Measurements from ENCODE around the gene PRAME.
"Not testable (repeated sequence)": the region's sequence is repeated elsewhere in the genome, so short reads cannot be mapped to it uniquely, and the experiment has no call there.

PRAME gene

GRCh38 chr22:22558972-22559603 lies at the start of gene PRAME:
Gene PRAME (minus strand): TSS chr22:22559265. CDS start chr22:22556832, 2,433 bp downstream.
- no peak for FAIRE-seq

DNA sequence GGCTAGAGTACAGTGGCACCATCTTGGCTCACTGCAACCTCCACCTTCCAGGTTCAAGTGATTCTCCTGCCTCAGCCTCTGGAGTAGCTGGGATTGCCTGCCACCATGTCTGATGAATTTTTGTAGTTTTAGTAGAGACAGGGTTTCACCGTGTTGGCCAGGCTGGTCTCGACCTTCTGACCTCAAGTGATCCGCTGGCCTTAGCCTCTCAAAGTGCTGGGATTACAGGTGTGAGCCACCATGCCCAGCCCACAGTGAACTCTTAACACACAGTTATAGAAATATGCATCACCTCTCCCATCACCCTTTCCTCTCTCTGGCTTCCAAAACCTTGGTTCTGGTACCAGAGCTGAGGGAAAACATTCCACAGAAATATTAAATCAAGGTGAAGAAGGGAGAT lies 49.0 kb upstream of the PRAME start:
- FAIRE-seq, result not testable (repeated sequence)

DNA sequence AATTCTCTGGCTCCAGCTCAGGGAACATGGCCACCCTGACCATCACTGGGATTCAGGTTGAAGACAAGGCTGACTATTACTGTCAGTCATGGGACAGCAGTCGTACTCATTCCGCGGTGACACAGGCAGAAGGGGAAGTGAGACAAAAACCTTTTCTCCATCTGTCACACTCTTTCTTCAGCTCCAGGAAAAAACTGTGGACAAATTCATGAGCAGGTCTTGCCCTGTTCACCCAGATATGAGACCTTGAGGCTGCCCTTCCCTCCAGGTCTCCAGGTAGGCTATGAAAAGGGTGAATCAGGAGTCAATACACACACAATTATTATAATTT lies 46.0 kb upstream of the PRAME start:
- FAIRE-seq, result no peak

GRCh38 chr22:22604326-22605073 lies 45.4 kb upstream of the PRAME start:
- no peak for FAIRE-seq

DNA sequence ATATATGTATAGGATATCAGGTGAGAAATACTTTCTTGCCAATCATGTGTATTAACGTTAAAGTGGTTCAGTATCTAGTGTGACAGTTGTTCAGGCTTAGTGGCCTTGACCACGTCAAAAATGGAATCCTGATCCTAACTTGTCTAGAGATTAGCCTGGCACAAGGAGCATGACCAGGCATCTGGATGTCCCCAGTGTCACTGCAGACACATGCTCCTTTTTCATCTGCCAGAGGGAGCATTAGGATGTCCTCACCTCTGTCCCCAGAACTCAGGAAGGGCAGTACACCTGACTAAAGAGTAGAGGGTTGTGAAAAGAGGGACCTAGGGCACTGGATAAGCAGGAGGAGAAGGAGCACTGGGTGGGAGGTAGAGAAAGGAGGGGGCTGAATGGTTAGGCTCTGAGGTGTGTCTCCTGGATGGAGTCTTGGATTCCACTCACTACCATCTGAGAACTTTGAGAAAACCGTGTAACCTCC lies 44.4 kb upstream of the PRAME start:
- no peak for FAIRE-seq

DNA sequence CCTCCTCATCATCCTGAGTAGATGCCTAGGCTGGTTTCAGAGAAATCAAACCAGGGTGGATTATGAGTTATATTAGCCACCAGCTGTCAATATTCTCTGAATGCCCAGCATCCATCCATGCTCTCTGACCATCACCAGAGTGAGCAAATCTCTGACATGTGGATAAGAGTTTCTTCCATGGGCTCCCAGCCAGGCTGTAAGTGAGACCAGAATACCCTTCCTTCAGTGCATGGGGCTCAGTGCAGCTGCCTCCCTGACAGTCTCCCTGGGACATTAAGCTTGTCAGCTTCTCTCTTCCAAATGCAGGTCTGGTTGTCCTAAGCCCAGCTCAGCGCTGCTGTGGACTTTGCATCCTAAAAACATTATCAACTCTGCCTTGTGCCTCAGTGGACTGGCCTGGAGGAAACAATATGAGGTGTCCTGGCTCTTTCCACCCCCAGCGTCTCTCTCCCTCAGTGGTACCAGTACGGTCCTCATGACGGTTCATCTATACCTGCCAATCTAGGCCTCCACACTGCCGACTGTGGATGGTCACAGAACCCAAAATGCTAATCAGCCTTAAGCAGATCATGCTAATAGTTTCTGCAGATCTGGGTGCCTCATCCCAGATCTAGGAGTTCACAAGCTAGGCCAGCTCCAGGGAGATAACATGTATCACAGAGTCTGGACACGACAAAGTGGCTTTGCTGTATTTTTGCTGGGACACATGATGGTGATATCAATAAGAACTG lies 41.6 kb upstream of the PRAME start:
- no peak for FAIRE-seq

DNA sequence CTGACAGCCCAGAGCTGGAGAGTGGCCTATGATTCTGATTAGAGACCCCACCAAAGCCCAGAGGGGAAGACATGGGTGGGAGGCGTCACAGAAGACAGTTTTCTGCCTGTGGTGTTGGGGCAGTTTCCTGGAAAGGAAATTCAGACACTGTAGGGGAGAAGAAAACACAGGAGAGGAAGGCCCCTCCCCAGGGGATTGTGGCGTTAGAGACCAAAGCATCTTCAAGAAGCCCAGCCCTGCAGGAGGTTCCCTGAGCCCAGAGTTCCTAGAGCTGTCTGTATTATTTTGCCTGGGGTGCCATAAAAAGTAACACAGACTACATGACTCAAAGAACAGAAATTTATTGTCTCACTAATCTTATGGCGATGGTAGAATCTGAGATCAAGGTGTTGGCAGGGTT lies 40.2 kb upstream of the PRAME start:
- FAIRE-seq, result no peak

GRCh38 chr22:22598144-22598543 lies 39.1 kb upstream of the PRAME start:
- FAIRE-seq, result no peak

GRCh38 chr22:22595001-22595835 lies 36.2 kb upstream of the PRAME start:
- FAIRE-seq, result no peak

DNA sequence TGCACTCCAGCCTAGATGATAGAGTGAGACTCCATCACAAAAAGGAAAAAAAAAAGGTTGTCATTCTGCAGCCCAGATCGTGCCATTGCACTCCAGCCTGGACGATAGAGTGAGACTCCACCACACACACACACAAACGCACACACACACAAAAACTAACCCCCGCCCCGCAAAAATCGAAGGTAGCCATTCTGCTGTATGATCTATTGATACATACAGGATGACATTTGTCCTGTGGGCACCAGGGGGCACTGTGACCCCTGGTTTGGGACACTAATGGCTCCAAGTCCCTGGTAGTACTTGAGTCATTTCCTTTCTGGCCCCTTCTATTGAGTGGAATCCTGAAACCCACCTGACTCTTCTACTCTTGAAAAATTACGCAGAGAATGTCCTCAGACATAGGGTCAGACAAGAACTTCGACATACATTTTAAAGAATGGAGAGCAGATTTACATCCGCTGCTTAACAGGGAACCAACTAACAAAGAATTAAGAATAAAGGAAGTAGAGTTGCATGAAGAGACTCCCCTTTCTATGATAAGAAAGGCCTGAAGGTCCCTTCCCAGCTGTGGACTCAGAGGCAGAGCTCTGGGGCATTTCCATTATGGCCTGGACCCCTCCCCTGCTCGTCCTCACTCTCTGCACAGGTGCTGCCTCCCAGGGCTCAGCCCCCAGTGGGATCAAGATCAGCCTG lies 35.0 kb upstream of the PRAME start:
- no peak for FAIRE-seq

DNA sequence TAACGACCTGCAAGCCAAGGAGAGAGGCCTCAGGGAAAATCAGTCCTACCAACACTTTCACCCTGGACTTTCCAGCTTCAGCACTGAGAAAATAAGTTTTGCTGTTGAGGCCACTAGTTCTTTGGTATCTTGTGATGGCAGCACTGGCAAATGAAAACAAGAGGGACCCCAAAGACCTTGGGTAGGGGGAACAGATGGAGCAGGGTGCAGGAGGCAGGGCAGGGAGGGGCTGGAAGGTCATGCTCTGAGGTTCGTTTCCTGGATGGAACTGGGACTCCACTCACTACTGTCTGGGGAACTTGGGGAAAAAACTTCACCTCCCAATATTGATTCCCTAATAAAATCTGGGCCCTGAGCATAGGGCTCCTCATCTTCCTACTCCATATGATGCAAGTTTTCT lies 34.2 kb upstream of the PRAME start:
- no peak for FAIRE-seq

GRCh38 chr22:22591348-22592299 lies 32.6 kb upstream of the PRAME start:
- FAIRE-seq, result no peak

GRCh38 chr22:22590136-22590891 lies 31.2 kb upstream of the PRAME start:
- FAIRE-seq, result no peak

DNA sequence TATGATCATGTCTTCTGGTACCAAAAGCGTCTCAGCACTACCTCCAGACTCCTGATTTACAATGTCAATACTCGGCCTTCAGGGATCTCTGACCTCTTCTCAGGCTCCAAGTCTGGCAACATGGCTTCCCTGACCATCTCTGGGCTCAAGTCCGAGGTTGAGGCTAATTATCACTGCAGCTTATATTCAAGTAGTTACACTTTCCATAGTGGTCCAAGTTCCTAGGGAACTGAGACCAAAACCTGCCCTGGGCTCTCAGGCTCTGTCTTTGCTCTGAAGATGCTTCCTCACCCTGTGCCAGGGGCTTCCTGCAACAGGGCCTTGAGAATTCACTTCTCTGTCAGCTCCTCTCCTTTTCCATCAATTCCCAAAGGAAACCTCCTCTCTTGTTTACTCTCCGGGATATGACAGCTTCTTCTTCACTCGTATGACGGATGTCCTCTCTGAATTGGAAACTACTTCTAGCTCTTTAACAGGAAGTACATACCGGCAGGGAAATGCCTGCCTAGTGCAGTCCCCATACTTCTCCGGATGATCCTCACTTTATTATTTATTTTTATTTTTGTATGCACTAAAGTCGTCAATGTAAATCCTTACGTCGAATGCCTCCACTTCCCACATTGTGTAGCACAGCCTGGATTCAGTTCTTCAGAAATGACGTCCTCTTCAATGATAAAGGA lies 29.6 kb upstream of the PRAME start:
- FAIRE-seq, result no peak

- FAIRE-seq, result no peak
These were observed 28.6 kb upstream of the PRAME start for GRCh38 chr22:22587577-22588188.

DNA sequence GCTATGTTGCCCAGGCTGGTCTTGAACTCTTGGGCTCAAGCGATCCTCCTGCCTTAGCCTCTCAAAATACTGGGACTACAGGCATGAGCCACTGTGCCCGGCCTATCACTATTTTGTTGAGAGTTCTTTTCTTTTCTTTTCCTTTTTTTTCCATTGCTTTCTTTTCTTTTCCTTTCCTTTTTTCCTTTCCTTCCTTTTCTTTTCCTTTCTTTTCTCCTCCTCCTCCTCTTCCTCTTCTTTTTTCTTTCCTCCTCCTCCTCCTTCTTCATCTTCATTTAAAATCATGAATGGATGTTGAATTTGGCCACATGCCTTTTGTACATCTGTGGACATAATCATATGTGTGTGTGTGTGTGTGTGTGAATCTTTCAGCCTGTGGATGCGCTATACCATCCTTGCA lies 25.7 kb upstream of the PRAME start:
- FAIRE-seq, result no peak

- no peak for FAIRE-seq
These were observed 24.0 kb upstream of the PRAME start for GRCh38 chr22:22583030-22583429.

- FAIRE-seq, result not testable (repeated sequence)
These were observed 22.5 kb upstream of the PRAME start for GRCh38 chr22:22581524-22581923.

DNA sequence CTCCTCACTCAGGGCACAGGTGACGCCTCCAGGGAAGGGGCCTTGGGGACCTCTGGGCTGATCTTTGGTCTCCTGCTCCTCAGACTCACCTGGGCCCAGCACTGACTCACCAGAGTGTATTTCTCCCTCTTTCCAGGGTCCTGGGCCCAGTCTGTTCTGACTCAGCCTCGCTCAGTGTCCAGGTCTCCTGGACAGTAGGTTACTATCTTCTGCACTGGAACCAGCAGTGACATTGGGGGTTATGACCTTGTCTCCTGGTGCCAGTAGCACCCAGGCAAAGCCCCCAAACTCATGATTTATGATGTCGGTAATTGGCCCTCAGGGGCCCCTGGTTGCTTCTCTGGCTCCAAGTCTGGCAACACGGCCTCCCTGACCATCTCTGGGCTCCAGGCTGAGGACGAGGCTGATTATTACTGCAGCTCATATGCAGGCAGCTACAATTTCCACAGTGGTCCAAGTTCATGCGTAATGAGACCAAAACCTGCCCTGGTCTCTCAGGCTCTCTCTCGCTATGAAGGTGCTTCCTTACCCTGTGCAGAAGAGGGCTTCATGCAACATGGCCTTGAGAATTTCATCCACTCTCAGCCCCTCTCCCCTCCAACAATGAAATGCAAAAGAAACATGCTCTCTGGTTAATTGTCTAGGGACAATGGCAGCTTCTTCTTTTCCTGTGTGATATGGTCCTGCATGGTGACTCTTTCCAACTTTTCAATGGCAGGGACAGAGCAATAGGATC lies 21.0 kb upstream of the PRAME start:
- no peak for FAIRE-seq
